SU-DHL-6 (cell line): ENCODE results near the gene IST1.

ENCODE experiments used
- CTCF ChIP-seq: fragments of 200-600 bp; sonication (generic); IDR thresholded peaks from one replicate; pipeline ENCODE4 v1.5.1; 2017; ENCODE audit warnings: antibody characterized with exemption, mild to moderate bottlenecking, low read length, moderate library complexity; ENCODE audit not compliant: insufficient read depth, poor library complexity, severe bottlenecking
- EZH2phosphoT487 ChIP-seq: fragments of 200-600 bp; sonication (generic), shearing (Covaris generic); conservative IDR thresholded peaks from 2 replicates; pipeline ENCODE4 v1.6.1; 2018; ENCODE audit warnings: mild to moderate bottlenecking, antibody characterized with exemption, low read length, moderate library complexity, mixed read lengths

- TF ChIP-seq EZH2phosphoT487 = no peak
- no peak for TF ChIP-seq CTCF
Measured at GRCh38 chr16:71954699-71955195, 59.4 kb downstream of the IST1 start.
